Activated CD4-positive, alpha-beta T cell treated with anti-CD3 and anti-CD28 coated beads, Interleukin-2, amount 50 U/mL, for 48 hours (primary cell): Measurements from ENCODE around the gene SLC19A2.

ENCODE experiments used
- DNase-seq, 2 experiments: peaks; one replicate each; pipeline ENCODE4 v3.0.0-alpha.2; 2020

The SLC19A2 gene

GRCh38 chr1:169474302-169474995, 11.3 kb downstream of the SLC19A2 start:
- DNase-seq, result no peak

GRCh38 chr1:169473347-169473746, 12.4 kb downstream of the SLC19A2 start:
- DNase-seq, result no peak

- DNase-seq, result no peak
These were observed 13.0 kb downstream of the SLC19A2 start for GRCh38 chr1:169472738-169473137.

- no peak for DNase-seq
These were observed 16.8 kb downstream of the SLC19A2 start for GRCh38 chr1:169468982-169469381.

GRCh38 chr1:169466259-169467230, 19.2 kb downstream of the SLC19A2 start:
- peak in 1 of 2 experiments; percentile 29 for DNase-seq

- DNase-seq, result no peak
These were observed 20.5 kb downstream of the SLC19A2 start for GRCh38 chr1:169465281-169465680.

- no peak for DNase-seq
These were observed 23.4 kb downstream of the SLC19A2 start for GRCh38 chr1:169462385-169462784.

GRCh38 chr1:169461390-169462000, 24.2 kb downstream of the SLC19A2 start:
- DNase-seq, result no peak

- DNase-seq, result peak; percentile 9 to 21
These were observed 25.4 kb downstream of the SLC19A2 start for GRCh38 chr1:169460191-169460833.

- no peak for DNase-seq
These were observed 28.3 kb downstream of the SLC19A2 start for GRCh38 chr1:169457443-169457842.

- DNase-seq, result no peak
These were observed 29.7 kb downstream of the SLC19A2 start for GRCh38 chr1:169456029-169456428.

- DNase-seq, result no peak
These were observed 32.8 kb downstream of the SLC19A2 start for GRCh38 chr1:169452921-169453320.

GRCh38 chr1:169451218-169451824, 34.4 kb downstream of the SLC19A2 start:
- no peak for DNase-seq

GRCh38 chr1:169443923-169444322, 41.8 kb downstream of the SLC19A2 start:
- no peak for DNase-seq

GRCh38 chr1:169427081-169427641, 58.6 kb downstream of the SLC19A2 start, which contains the start of gene CCDC181:
Gene CCDC181, minus strand, starts transcription at chr1:169427474. Its CDS starts 2,547 bp downstream, at chr1:169424927.
- DNase-seq, result peak; percentile 70 to 76

GRCh38 chr1:169426174-169426705, 59.5 kb downstream of the SLC19A2 start:
- DNase-seq, result no peak

- no peak for DNase-seq
These were observed 64.4 kb downstream of the SLC19A2 start for GRCh38 chr1:169421309-169421708.

GRCh38 chr1:169414952-169415351, 70.8 kb downstream of the SLC19A2 start:
- no peak for DNase-seq
